ENCODE measurements around the gene NXN. TPM values are rescaled to one million over a fixed set of nuclear protein-coding genes. Genes with fewer than 3 reads are reported as not detected.
"Not testable (repeated sequence)": the region's sequence is repeated elsewhere in the genome, so short reads cannot be mapped to it uniquely, and the experiment has no call there.

Gene NXN
- polyA plus RNA-seq, 1 donor from 2014 or later, result 14.8 TPM

DNA sequence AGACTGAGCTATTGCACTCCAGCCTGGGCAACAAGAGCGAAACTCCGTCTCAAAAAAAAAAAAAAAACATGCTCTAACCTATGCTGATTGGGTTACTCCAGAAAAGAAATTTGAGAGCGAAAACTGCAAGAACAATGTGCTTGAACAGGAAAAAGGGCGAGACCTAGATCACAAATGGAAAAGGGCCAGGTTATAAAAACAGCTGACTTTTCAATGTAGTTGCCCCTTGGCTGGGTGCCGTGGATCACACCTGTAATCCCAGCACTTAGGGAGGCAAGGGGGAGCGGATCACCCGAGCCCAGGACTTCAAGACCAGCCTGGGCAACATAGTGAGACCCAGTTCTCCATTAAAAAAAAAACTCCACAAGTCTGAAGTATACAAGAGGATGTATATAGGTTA lies 148.6 kb downstream of the NXN start:
- H4K20me1 ChIP-seq (ENCODE audit: insufficient read depth), result no peaks in the 10 kb centered on the region
- no peak overlapping the region for H2AFZ ChIP-seq (ENCODE audit: low read depth, low read length)
- H3K9me3 ChIP-seq (ENCODE audit: low read length), result no peaks in the 10 kb centered on the region
- no peak overlapping the region for H3K4me2 ChIP-seq (ENCODE audit: low read length)
- no peaks in the 10 kb centered on the region for H3F3A ChIP-seq (ENCODE audit: insufficient read depth, low read length, poor library complexity, severe bottlenecking)
- no peak overlapping the region for H3K9ac ChIP-seq (ENCODE audit: low read length)
- TF ChIP-seq TAF1 (IDR thresholded peaks at IDR 0.05; ENCODE audit: low read depth) (no peak), EP300 (conservative IDR thresholded peaks at IDR 0.05; ENCODE audit: poor library complexity, severe bottlenecking) (no peak), POLR2AphosphoS5 (IDR thresholded peaks at IDR 0.05) (no peak), MXI1 (conservative IDR thresholded peaks at IDR 0.05; ENCODE audit: poor library complexity, severe bottlenecking) (no peak), SMC3 (conservative IDR thresholded peaks at IDR 0.05; ENCODE audit: poor library complexity) (no peak), EZH2 (IDR thresholded peaks at IDR 0.05; ENCODE audit: borderline replicate concordance, insufficient read depth, low read length, poor library complexity, severe bottlenecking) (no peak), RAD21 (conservative IDR thresholded peaks at IDR 0.05) (no peak)
- TF ChIP-seq, protein P1, sequence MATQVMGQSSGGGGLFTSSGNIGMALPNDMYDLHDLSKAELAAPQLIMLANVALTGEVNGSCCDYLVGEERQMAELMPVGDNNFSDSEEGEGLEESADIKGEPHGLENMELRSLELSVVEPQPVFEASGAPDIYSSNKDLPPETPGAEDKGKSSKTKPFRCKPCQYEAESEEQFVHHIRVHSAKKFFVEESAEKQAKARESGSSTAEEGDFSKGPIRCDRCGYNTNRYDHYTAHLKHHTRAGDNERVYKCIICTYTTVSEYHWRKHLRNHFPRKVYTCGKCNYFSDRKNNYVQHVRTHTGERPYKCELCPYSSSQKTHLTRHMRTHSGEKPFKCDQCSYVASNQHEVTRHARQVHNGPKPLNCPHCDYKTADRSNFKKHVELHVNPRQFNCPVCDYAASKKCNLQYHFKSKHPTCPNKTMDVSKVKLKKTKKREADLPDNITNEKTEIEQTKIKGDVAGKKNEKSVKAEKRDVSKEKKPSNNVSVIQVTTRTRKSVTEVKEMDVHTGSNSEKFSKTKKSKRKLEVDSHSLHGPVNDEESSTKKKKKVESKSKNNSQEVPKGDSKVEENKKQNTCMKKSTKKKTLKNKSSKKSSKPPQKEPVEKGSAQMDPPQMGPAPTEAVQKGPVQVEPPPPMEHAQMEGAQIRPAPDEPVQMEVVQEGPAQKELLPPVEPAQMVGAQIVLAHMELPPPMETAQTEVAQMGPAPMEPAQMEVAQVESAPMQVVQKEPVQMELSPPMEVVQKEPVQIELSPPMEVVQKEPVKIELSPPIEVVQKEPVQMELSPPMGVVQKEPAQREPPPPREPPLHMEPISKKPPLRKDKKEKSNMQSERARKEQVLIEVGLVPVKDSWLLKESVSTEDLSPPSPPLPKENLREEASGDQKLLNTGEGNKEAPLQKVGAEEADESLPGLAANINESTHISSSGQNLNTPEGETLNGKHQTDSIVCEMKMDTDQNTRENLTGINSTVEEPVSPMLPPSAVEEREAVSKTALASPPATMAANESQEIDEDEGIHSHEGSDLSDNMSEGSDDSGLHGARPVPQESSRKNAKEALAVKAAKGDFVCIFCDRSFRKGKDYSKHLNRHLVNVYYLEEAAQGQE (IDR thresholded peaks at IDR 0.05; ENCODE audit: borderline replicate concordance), result no peak
- TF ChIP-seq, protein P2, sequence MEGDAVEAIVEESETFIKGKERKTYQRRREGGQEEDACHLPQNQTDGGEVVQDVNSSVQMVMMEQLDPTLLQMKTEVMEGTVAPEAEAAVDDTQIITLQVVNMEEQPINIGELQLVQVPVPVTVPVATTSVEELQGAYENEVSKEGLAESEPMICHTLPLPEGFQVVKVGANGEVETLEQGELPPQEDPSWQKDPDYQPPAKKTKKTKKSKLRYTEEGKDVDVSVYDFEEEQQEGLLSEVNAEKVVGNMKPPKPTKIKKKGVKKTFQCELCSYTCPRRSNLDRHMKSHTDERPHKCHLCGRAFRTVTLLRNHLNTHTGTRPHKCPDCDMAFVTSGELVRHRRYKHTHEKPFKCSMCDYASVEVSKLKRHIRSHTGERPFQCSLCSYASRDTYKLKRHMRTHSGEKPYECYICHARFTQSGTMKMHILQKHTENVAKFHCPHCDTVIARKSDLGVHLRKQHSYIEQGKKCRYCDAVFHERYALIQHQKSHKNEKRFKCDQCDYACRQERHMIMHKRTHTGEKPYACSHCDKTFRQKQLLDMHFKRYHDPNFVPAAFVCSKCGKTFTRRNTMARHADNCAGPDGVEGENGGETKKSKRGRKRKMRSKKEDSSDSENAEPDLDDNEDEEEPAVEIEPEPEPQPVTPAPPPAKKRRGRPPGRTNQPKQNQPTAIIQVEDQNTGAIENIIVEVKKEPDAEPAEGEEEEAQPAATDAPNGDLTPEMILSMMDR (IDR thresholded peaks at IDR 0.05; ENCODE audit: poor library complexity, severe bottlenecking), result no peak
- H3K79me2 ChIP-seq (replicated peaks; ENCODE audit: insufficient read depth, low read length), result no peaks in the 10 kb centered on the region
- no peaks in the 10 kb centered on the region for H3K36me3 ChIP-seq (ENCODE audit: insufficient read depth, low read length)
- no peaks in the 10 kb centered on the region for H3K27me3 ChIP-seq (ENCODE audit: insufficient read depth, low read depth, low read length)
- H3K4me3 ChIP-seq (ENCODE audit: low read length), result no peak overlapping the region
- no peaks in the 10 kb centered on the region for H3K9me2 ChIP-seq (ENCODE audit: insufficient read depth, low read length)
- no peak overlapping the region for H3K27ac ChIP-seq (ENCODE audit: low read length)

DNA sequence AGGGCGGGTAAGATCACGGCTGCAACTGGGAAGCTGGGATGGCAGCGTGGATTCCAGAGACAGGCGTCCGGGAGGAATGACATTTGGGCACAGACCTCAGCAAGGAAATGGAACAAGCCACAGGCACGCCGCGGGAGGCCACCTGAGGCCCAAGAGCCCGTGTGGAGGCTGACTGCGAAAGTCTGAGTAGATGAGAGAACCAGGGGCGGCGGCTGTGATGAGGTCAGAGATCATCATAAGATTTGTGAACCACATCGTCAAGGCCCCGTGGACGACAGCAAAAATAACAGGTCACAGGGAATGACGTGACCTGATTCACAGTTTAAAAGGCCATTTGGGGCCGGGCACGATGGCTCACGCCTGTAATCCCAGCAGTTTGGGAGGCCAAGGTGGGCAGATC lies 149.2 kb downstream of the NXN start:
- TF ChIP-seq POLR2AphosphoS5 (IDR thresholded peaks at IDR 0.05) (no peak), TAF1 (IDR thresholded peaks at IDR 0.05; ENCODE audit: low read depth) (no peak), EZH2 (IDR thresholded peaks at IDR 0.05; ENCODE audit: borderline replicate concordance, insufficient read depth, low read length, poor library complexity, severe bottlenecking) (no peak), EP300 (conservative IDR thresholded peaks at IDR 0.05; ENCODE audit: poor library complexity, severe bottlenecking) (no peak), SMC3 (conservative IDR thresholded peaks at IDR 0.05; ENCODE audit: poor library complexity) (no peak), MXI1 (conservative IDR thresholded peaks at IDR 0.05; ENCODE audit: poor library complexity, severe bottlenecking) (no peak), RAD21 (conservative IDR thresholded peaks at IDR 0.05) (no peak)
- TF ChIP-seq, protein P1 (IDR thresholded peaks at IDR 0.05; ENCODE audit: borderline replicate concordance), result no peak
- TF ChIP-seq, protein P2 (IDR thresholded peaks at IDR 0.05; ENCODE audit: poor library complexity, severe bottlenecking), result no peak
- H3K9ac ChIP-seq (ENCODE audit: low read length), result no peak overlapping the region
- H3K4me2 ChIP-seq (ENCODE audit: low read length), result no peak overlapping the region
- no peaks in the 10 kb centered on the region for H3K27me3 ChIP-seq (ENCODE audit: insufficient read depth, low read depth, low read length)
- H2AFZ ChIP-seq (ENCODE audit: low read depth, low read length), result no peak overlapping the region
- no peaks in the 10 kb centered on the region for H3K9me2 ChIP-seq (ENCODE audit: insufficient read depth, low read length)
- no peaks in the 10 kb centered on the region for H3K9me3 ChIP-seq (ENCODE audit: low read length)
- H4K20me1 ChIP-seq (ENCODE audit: insufficient read depth), result no peaks in the 10 kb centered on the region
- H3K4me3 ChIP-seq (ENCODE audit: low read length), result no peak overlapping the region
- no peak overlapping the region for H3K27ac ChIP-seq (ENCODE audit: low read length)
- no peaks in the 10 kb centered on the region for H3K36me3 ChIP-seq (ENCODE audit: insufficient read depth, low read length)
- H3F3A ChIP-seq (ENCODE audit: insufficient read depth, low read length, poor library complexity, severe bottlenecking), result no peaks in the 10 kb centered on the region
- no peaks in the 10 kb centered on the region for H3K79me2 ChIP-seq (replicated peaks; ENCODE audit: insufficient read depth, low read length)

- not testable (repeated sequence) for H3K4me3 ChIP-seq (ENCODE audit: low read length); H4K20me1 ChIP-seq (ENCODE audit: insufficient read depth); H3K36me3 ChIP-seq (ENCODE audit: insufficient read depth, low read length); H3K9ac ChIP-seq (ENCODE audit: low read length); H2AFZ ChIP-seq (ENCODE audit: low read depth, low read length); H3K4me2 ChIP-seq (ENCODE audit: low read length); H3K27ac ChIP-seq (ENCODE audit: low read length); H3K9me2 ChIP-seq (ENCODE audit: insufficient read depth, low read length); H3K79me2 ChIP-seq (replicated peaks; ENCODE audit: insufficient read depth, low read length); H3F3A ChIP-seq (ENCODE audit: insufficient read depth, low read length, poor library complexity, severe bottlenecking); H3K27me3 ChIP-seq (ENCODE audit: insufficient read depth, low read depth, low read length); H3K9me3 ChIP-seq (ENCODE audit: low read length)
These were observed 150.0 kb downstream of the NXN start for GRCh38 chr17:829614-830013.
